T follicular helper cell (primary cell): ENCODE measurements around the gene SNHG17.
"Not testable (repeated sequence)": the region's sequence is repeated elsewhere in the genome, so short reads cannot be mapped to it uniquely, and the experiment has no call there.

Experiments used
- DNase-seq: peaks from one replicate; pipeline ENCODE4 v3.0.0-alpha.2; 2020; ENCODE audit warnings: low read depth
- total RNA-seq, 2 experiments: gene quantifications; one replicate each; lab custom pipeline; 2026; lab: John Stamatoyannopoulos, UW

SNHG17 gene
- 51.9 to 96.8 reads per million in 2 experiments for total RNA-seq

DNA sequence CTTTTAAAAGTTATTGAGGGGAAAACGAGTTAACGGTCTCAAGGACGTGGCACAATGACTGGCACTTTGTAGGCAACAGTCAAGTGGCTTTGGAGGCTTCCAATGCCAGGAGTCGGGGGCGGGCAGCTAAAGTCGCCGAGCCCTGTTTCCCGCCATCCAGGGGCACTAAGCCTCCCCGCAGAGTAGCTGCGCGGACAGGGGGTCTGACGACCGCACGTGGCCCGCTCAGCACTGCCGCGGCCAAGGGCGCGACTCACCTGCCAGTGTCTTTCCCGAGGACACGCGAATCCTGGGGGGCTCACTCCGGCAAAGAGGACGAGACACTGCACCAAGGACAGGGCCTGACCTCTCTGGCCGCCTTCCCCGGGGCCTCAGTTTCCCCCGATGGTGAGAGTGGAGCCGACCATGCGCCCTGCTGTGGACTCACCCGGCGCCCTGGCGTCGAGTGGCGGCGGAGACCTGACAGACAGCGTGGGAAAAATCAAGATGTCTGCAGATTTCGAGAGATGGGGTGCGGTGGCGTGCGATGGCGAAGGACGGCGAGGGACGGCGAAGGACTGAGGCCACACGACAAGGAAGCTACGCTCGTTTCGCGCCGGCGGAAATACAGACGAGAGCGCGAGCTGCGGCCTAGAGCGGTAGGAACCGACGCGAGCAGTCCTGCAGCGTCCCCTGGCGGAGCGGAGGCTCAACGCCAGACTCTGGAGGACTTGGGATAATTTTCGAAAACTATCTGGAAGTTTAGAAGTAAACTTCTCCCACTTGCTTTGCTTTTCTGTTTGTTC, at the start of gene SNHG17:
SNHG17 (minus strand) TSS at position 559 of the 785 bp plus-strand sequence.
- peak; percentile 83 for DNase-seq

GRCh38 chr20:38479596-38479995, 44.5 kb upstream of the SNHG17 start:
- no peak for DNase-seq

DNA sequence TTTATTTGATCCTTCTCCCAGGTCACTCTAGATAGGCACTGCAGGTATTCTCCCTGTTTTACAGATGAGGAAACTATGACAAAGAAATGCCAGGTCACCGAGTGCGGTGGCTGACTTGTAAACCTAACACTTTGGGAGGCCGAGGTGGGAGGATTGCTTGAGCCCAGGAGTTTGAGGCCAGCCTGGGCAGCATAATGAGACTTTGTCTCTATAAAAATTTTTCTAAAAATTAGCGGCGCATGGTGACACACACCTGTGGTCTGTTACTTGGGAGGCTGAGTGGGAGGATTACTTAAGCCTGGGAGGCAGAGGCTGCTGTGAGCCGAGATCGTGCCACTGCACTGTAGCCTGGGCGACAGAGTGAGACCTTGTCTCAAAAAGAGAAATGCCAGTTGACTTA, 42.6 kb upstream of the SNHG17 start:
- no peak for DNase-seq

- no peak for DNase-seq
Measured at GRCh38 chr20:38473367-38473795, 38.3 kb upstream of the SNHG17 start.

GRCh38 chr20:38472513-38473366, 37.6 kb upstream of the SNHG17 start, which contains the start of gene RALGAPB:
Gene RALGAPB, plus strand, starts transcription at chr20:38472843. Its CDS starts 15,590 bp downstream, at chr20:38488433.
- peak; percentile 98 for DNase-seq

DNA sequence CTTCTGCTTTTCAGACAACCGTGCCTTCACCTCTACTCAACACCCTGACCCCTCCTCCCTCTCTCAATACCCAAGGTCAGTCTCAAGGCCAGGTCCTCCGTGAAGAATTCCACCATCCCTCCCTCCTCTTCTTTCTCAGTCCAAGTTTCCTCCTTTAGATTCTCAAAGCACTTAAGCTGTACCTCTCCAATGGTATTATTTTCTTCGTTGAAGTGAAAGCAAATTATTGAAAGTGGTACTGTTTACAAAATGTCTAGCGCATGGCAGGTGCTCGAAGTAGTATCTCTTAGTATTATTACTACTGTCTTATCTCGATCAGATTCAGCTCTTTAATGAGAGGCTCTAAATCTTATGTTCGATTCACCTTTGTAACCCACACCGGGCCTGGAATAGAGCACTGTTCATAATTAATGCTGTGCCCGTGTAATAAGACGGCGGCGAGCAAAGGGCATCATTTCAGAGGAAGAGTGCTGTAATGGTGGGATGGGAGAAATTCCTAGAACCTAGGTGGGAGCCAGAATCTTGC, 36.9 kb upstream of the SNHG17 start:
- DNase-seq, result no peak

GRCh38 chr20:38471245-38471644, 36.1 kb upstream of the SNHG17 start:
- DNase-seq, result no peak

GRCh38 chr20:38466983-38467382, 31.9 kb upstream of the SNHG17 start:
- no peak for DNase-seq

DNA sequence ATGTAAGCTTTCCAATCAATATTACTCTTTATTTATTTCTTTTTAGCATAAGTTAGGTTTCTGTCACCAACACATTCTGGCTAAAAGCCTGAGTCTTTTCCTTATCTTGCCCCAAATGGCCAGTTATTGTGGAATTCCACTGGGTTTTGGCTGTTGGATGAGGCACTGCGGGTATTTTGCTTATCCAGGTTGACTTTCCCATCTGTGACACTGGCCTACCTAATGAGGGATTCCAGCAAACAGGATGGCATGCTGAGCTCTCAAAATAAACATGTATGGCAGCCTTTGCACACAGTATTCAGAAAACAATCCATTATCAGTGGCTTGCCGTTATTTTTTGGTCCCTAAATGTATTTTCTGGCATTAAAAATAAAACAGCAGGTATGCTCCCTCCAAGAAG, 31.0 kb upstream of the SNHG17 start:
- no peak for DNase-seq

- not testable (repeated sequence) for DNase-seq
Measured at GRCh38 chr20:38461569-38461968, 26.4 kb upstream of the SNHG17 start.

DNA sequence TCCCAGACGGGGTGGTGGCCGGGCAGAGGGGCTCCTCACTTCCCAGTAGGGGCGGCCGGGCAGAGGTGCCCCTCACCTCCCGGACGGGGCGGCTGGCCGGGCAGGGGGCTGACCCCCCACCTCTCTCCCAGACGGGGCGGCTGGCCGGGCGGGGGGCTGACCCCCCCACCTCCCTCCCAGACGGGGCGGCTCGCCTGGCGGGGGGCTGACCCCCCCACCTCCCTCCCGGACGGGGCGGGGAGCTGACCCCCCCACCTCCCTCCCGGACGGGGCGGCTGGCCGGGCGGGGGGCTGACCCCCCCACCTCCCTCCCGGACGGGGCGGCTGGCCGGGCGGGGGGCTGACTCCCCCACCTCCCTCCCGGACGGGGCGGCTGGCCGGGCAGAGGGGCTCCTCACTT, 26.0 kb upstream of the SNHG17 start:
- not testable (repeated sequence) for DNase-seq

DNA sequence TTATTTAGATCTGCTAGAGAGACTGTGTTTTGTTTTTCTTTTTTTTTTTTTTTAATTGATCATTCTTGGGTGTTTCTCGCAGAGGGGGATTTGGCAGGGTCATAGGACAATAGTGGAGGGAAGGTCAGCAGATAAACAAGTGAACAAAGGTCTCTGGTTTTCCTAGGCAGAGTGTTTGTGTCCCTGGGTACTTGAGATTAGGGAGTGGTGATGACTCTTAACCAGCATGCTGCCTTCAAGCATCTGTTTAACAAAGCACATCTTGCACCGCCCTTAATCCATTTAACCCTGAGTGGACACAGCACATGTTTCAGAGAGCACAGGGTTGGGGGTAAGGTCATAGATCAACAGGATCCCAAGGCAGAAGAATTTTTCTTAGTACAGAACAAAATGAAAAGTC, 25.5 kb upstream of the SNHG17 start:
- not testable (repeated sequence) for DNase-seq

- no peak for DNase-seq
Measured at GRCh38 chr20:38460040-38460623, 25.0 kb upstream of the SNHG17 start.

- DNase-seq, result no peak
Measured at GRCh38 chr20:38458314-38458713, 23.2 kb upstream of the SNHG17 start.

DNA sequence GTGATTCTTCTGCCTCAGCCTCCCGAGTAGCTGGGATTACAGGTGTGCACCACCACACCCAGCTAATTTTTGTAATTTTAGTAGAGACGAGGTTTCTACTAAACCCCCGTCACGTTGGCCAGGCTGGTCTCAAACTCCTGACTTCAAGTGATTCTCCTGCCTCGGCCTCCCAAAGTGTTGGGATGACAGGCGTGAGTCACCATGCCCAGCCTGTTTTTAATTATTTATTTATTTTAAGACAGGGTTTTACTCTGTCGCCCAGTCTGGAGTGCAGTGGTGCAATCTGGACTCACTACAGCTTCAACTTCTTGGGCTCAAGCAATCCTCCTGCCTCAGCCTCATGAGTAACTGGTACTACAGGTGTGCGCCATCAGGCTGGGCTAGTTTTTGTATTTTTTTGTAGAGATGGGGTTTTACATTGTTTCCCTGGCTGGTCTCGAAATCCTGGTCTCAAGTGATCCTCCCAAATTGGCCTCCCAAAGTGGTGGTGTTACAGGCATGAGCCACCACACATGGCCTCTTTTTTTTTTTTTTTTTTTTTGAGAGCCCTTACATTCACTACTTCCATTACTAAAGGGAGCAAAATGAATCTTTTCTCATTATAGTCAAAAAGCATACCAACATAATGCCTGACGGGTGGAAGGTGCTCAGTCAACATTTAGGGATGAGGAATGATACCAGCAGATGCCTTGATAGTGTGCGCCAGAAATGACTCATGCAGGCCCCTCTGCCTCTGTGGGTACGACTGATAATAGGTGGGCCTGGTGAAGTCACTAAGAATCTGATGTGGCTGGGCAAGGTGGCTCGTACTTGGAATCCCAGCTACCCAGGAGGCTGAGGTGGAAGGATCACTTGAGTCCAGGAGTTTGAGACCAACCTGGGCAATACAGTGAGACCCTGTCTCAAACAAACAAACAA, 19.7 kb upstream of the SNHG17 start:
- no peak for DNase-seq

GRCh38 chr20:38453941-38454340, 18.8 kb upstream of the SNHG17 start:
- DNase-seq, result no peak

DNA sequence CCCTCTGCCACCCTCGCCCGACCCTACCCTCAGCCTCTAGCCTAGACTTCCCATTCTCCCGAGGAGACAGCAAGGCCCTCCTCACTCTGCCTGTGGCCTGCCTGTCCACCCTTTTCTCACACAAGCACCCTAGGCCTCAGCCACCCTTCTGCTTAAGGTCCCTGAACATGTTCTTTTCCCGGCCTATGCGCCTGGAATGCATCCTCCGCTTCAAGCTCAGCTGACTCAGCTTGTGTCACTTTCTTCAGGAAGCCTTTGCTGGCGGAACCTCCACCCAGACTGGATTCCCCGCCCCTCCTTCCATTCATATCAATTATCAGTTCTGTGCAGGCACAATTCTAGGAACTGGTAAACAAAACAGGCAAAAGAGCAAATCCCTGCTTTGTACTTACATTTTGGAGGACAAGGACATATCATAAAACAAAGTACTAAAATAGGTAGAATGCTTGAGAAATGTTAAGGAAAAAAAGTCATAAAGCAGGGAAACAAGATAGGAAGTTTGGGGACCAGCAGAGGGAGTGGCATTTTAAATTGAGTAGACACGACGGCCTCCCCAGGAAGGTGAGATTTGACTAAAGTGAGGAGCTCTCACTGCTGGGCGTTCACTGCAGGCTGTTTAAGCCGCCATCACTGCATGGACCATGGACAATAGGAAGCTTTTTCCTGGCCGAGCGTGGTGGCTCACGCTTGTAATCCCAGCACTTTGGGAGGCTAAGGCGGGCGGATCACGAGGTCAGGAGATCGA, 17.9 kb upstream of the SNHG17 start:
- no peak for DNase-seq

GRCh38 chr20:38450412-38450975, 15.4 kb upstream of the SNHG17 start:
- DNase-seq, result no peak

DNA sequence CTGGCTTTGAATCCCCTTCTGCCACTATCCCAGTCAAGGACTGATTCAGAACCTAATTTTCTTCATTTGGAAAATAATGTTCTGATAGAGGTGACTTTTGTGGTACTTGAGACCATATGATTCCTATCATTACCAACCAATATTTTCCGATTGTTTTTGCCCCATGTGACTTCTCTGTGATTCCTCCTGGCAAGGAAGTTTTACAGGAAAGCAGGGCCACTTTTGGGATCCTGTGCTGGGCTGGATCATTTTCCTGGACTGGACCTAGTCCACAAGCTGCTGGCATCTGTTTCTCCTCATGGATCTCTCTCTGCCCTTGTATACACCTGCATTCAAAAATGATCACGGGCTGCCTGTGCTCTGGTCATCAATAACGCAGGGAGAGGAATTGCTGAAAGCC, 13.9 kb upstream of the SNHG17 start:
- no peak for DNase-seq
